GM21526 (cell line): ENCODE data around the gene KLHL8.
"Not testable (repeated sequence)": the region's sequence is repeated elsewhere in the genome, so short reads cannot be mapped to it uniquely, and the experiment has no call there.

ENCODE experiments used
- ATAC-seq: cut with Tn5 transposase; IDR thresholded peaks from one replicate; pipeline ENCODE4 v1.9.1; 2021; ENCODE audit warnings: moderate library complexity; ENCODE audit not compliant: unreplicated experiment, low FRiP score

Gene KLHL8

GRCh38 chr4:87185146-87185870 lies 35.1 kb downstream of the KLHL8 start:
- no peak for ATAC-seq

DNA sequence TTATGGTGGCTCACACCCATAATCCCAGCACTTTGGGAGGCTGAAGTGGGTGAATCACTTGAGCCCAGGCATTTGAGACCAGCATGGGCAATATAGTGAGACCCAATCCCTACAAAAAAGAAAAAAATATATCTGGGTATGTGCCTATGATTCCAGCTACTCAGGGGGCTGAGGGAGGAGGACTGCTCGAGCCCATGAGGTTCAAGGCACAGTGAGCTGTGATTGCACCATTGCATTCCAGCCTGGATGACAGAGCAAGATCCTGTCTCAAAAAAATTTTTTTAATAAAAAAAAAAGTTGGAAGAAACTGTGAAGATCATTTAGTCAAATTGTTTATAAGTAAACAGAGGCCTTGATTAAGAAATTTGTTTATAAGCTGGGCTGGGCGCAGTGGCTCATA lies 39.7 kb downstream of the KLHL8 start:
- ATAC-seq: no peak

- no peak for ATAC-seq
Measured at GRCh38 chr4:87179751-87180150, 40.7 kb downstream of the KLHL8 start.

DNA sequence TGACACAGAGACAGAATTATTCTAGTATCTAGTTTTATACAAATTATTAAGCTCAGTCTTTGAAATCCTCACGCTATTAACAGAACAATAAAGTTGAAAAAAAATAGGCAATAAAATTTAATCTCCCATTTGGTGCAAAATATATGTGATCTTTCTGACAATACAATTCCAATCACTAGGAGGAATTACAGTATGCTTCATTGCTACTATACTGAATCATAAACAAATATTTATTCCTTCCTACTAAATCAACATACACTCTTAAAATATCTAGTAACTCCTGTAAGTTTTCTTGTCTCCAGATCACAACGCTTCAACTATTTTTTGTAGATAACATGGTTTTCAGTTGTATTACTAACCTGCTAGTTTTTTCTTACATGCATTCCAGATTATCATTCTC lies 45.7 kb downstream of the KLHL8 start:
- ATAC-seq: no peak

DNA sequence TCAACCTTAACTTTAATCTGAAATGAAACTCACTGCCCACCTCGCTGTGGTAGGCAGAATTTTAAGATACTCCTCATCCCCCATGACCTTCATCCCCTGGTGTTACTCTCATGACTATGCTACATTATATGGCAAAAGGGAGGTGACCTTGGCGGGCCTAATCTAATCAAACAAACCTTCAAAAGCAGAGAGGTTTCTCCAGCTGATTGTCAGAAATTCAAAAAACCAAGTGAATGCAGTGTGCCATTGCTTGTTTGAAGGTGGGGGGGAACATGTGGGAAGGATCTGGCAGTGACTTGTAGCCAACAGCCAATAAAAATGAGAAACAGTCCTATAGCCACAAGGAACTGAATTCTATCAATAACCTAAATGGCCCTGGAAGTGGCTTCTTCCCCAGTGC lies 48.5 kb downstream of the KLHL8 start:
- ATAC-seq: no peak

DNA sequence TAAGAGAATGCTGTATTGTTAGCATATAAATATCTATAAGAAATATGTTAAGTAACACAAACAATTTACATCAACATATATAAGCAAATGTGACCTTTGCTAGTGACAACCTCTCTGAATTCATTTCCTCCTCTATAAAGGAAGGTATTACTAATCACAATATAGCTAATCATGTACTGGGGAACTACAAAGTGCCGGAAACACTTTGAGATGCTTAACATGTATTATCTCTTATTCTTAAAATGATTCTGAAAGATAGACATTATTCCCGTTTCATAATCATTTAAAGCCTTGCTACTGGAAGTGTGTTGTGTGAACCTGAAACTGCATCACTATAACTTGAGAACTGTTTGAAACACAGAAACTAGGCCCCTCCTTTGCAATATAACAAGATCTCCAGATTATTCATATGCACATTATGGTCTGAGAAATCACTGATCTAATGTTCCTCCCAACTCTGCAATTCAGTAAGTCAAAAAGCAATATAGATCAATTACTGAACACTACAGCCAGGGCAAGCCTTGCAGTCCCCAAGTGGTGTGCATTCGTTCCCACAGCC lies 54.0 kb downstream of the KLHL8 start:
- no peak for ATAC-seq

DNA sequence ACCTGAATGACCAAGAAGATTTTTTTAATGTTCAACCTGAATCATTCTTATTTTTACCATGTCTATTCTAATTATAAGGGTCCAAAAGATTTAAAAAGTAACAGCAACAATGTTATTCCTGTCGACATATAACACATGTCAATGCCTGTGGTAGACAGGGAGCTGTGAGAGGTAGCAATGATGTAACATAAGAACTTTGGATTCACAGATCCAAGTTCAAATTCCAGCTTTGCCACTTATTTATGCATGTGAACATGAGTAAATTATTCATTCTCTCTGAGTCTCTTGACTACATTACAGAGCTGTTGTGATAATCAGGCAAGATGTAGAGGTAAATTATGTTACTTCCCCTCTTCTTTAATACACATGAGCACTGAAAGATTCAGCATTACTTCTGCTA lies 54.5 kb downstream of the KLHL8 start:
- ATAC-seq: no peak

DNA sequence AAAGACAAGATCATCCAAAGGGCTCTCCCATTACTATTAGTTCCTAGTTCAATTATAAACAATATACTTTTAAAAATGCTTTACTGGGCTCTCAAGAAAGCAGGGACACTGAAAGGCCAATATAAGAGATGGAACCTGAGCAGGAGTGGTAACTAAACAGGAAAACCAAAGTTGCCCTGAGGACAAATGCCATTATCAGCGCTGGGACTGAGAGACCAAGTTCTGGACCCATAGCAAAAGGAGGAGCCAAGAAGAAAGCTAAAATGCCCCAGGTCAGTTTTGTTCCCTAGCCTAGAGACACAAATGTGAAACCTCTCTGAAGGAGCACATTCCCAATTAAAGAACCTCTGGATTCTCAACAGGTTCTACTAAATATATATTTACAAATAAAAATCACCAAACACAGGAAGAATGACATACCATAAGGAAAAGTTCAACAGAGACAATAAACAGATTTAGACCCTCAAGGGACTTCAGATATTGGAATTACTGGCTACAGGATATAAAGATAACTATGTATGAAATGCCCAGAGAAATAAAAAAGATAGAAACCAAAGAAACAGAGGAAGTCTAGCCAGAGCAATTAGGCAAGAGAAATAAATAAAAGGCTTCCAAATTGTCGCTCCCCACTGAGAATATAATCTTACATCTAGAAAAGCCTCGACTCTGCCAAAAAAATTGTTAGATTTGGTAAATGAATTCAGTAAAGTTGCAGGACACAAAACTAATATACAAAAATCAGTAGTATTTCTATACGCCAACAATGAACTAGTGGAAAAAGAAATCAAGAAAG lies 67.1 kb downstream of the KLHL8 start:
- no peak for ATAC-seq

DNA sequence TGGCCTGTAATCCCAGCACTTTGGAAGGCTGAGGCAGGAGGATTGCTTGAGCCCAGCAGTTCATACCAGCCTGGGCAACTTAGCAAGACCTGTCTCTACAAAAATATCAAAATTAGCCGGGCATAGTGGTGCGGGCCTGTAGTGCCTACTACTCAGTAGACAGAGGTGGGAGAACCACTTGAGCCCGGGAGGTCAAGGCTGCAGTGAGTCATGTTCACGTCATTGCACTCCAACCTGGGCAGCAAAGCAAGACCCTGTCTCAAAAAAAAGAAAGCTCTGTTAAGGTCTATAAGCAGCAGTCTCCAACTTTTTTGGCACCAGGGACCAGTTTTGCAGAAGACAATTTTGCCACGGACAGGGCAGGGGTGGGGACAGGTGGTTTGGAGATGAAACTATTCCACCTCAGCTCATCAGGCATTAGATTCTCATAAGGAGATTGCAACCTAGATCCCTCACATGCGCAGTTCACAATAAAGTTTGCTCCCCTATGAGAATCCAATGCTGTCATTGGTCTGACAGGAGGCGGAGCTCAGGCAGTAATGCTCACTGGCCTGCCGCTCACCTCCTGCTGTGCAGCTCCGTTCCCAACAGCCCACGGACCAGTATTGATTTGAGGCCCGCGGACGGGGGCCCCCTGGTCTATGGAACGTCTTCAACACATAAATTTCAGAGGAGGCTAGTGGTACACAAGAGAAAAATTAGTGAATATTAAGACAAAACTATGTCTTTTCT lies 67.9 kb downstream of the KLHL8 start:
- ATAC-seq: no peak

GRCh38 chr4:87151730-87152129 lies 68.7 kb downstream of the KLHL8 start:
- no peak for ATAC-seq

GRCh38 chr4:87150498-87151261 lies 69.7 kb downstream of the KLHL8 start:
- peak; percentile 56 for ATAC-seq

- ATAC-seq: no peak
Measured at GRCh38 chr4:87147116-87147515, 73.3 kb downstream of the KLHL8 start.

GRCh38 chr4:87145934-87146333 lies 74.5 kb downstream of the KLHL8 start:
- ATAC-seq: not testable (repeated sequence)

- ATAC-seq: no peak
Measured at GRCh38 chr4:87144356-87144755, 76.1 kb downstream of the KLHL8 start.

- no peak for ATAC-seq
Measured at GRCh38 chr4:87141428-87141827, 79.0 kb downstream of the KLHL8 start.

GRCh38 chr4:87134122-87134521 lies 86.3 kb downstream of the KLHL8 start:
- no peak for ATAC-seq

DNA sequence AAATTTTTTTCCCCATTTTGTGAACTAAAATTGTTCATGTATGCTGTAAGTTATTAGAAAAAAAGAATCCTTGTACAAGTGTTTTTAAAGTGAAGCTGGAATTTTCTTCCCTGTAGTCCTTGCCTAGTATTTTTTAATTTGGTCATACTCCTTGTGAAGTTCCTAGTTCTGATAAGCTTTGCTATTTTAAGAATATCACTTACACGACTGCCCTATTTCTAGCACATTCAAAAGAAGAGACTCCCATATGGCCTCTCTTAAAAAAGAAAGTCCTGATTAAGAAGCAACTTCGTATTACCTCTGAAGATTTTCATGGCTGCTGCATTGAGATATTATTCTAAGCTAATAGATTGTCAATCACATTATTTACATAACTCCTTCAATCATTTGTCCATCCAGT lies 87.2 kb downstream of the KLHL8 start:
- ATAC-seq: no peak

DNA sequence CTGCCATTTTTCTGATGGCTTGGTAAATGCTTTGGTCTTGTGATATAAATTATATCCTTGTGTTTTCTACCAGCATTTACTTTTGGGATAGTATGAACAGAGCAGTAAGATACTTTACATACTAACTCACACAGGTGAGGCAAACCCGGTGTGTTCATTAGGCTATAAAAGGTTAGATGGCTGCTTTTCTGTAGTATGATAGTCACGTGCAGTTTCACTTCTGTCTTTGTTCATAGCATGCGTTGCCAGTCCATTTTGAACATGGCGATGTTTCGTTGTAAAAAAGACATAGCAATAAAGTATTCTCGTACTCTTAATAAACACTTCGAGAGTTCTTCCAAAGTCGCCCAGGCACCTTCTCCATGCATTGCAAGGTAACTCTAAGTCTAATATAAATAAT lies 88.4 kb downstream of the KLHL8 start:
- ATAC-seq: no peak

DNA sequence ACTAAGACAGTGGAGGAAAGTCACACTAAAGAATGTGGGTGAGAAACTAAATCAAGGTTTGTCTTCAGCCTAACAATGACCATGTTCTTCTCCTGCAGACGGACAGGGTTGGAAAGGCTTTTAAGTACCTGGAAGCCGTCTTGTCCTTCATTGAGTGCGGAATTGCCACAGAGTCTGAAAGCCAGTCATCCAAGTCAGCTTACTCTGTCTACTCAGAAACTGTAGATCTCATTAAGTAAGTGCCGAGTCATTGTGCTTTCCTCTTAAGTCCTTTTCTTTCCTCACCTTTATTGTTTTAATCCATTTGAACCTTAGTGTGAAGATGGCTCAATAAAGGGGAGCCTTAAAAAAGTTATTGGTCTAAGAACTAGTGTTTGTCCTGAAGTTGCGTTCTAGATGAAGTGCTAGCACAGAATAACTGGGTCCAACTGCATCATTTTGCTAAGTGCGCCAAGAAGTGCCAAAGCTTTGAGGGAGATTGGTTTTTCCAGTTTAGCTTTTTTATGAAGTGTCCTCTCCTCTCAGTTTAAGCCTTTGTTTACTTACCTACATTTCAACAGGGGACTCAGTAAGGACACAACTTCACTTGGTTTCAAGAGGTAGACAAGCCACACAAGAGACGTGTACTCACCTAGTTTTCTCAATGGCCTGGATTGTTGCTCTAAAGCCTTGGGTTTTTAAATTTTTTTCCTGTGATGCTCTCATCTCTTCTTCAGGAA lies 89.3 kb downstream of the KLHL8 start:
- no peak for ATAC-seq

GRCh38 chr4:87129681-87130080 lies 90.7 kb downstream of the KLHL8 start:
- no peak for ATAC-seq
